ENCODE measurements around the gene KRTAP5-10.
"Not testable (repeated sequence)": the region's sequence is repeated elsewhere in the genome, so short reads cannot be mapped to it uniquely, and the experiment has no call there.

The KRTAP5-10 gene

GRCh38 chr11:71574418-71574817 is 9.1 kb downstream of the KRTAP5-10 start:
- DNase-seq, result no peak

- DNase-seq, result no peak
Measured at GRCh38 chr11:71575723-71576424, 10.5 kb downstream of the KRTAP5-10 start.

GRCh38 chr11:71576688-71577465 is 11.5 kb downstream of the KRTAP5-10 start:
- not testable (repeated sequence) for DNase-seq

- DNase-seq, result no peak
Measured at GRCh38 chr11:71577469-71578004, 12.2 kb downstream of the KRTAP5-10 start.

- not testable (repeated sequence) for DNase-seq
Measured at GRCh38 chr11:71579513-71579912, 14.2 kb downstream of the KRTAP5-10 start.

- DNase-seq, result peak; percentile 63
Measured at GRCh38 chr11:71580057-71581003, 15.0 kb downstream of the KRTAP5-10 start.

- DNase-seq, result no peak
Measured at GRCh38 chr11:71581826-71582225, 16.5 kb downstream of the KRTAP5-10 start.

GRCh38 chr11:71582309-71582895 is 17.0 kb downstream of the KRTAP5-10 start, which contains the start of gene KRTAP5-11:
Gene KRTAP5-11, minus strand, starts transcription at chr11:71582875. Its CDS starts 38 bp downstream, at chr11:71582837.
- DNase-seq, result no peak

GRCh38 chr11:71582969-71583368 is 17.6 kb downstream of the KRTAP5-10 start:
- DNase-seq, result not testable (repeated sequence)

- DNase-seq, result not testable (repeated sequence)
Measured at GRCh38 chr11:71585673-71586072, 20.3 kb downstream of the KRTAP5-10 start.

- DNase-seq, result not testable (repeated sequence)
Measured at GRCh38 chr11:71588314-71588713, 23.0 kb downstream of the KRTAP5-10 start.

GRCh38 chr11:71588822-71589545 is 23.6 kb downstream of the KRTAP5-10 start:
- not testable (repeated sequence) for DNase-seq

GRCh38 chr11:71589546-71589920 is 24.2 kb downstream of the KRTAP5-10 start:
- not testable (repeated sequence) for DNase-seq

- DNase-seq, result not testable (repeated sequence)
Measured at GRCh38 chr11:71603221-71603620, 37.9 kb downstream of the KRTAP5-10 start.

- not testable (repeated sequence) for DNase-seq
Measured at GRCh38 chr11:71604798-71605488, 39.6 kb downstream of the KRTAP5-10 start.

GRCh38 chr11:71606853-71607519 is 41.6 kb downstream of the KRTAP5-10 start:
- DNase-seq, result not testable (repeated sequence)

GRCh38 chr11:71607520-71608216 is 42.3 kb downstream of the KRTAP5-10 start:
- not testable (repeated sequence) for DNase-seq

GRCh38 chr11:71608272-71608671 is 42.9 kb downstream of the KRTAP5-10 start:
- not testable (repeated sequence) for DNase-seq

- not testable (repeated sequence) for DNase-seq
Measured at GRCh38 chr11:71611218-71611910, 46.0 kb downstream of the KRTAP5-10 start.

Measured in NCI-H1105 (cell line).